OCI-LY7 (cell line): Measurements from ENCODE around the gene ELFN1. TPM values are rescaled to one million over a fixed set of nuclear protein-coding genes. Genes with fewer than 3 reads are reported as not detected.

Experiments
- BruUV-seq: library from RNA; stranded (reverse); fragments of 400-500 nt; replicated peaks from 2 replicates; lab custom pipeline; 2021; lab: Mats Ljungman, UMichigan
- CTCF ChIA-PET: fragments of 300-600 bp; sonication (Branson Sonifier 250); formaldehyde crosslinking; loops from one replicate; lab custom pipeline; 2022; ENCODE audit warnings: antibody characterized with exemption; ENCODE audit not compliant: unreplicated experiment; lab: Charles Lee
- POLR2A ChIA-PET: fragments of 300-600 bp; sonication (Branson Sonifier 250); formaldehyde crosslinking; loops from one replicate; lab custom pipeline; 2022; ENCODE audit warnings: antibody characterized with exemption; lab: Charles Lee
- DNase-seq: peaks from one replicate; pipeline ENCODE4 v3.0.0-alpha.2; 2015; ENCODE audit warnings: low spot score
- H2AFZ ChIP-seq: fragments of 200-600 bp; sonication (generic), shearing (Covaris generic); 2 replicates; pipeline ENCODE4 v1.6.1; 2014; ENCODE audit warnings: mild to moderate bottlenecking, antibody characterized with exemption, low read length, moderate library complexity
- H3K27ac ChIP-seq: fragments of 200-600 bp; sonication (generic); 2 replicates; pipeline ENCODE4 v1.5.1; 2014; ENCODE audit warnings: mixed run types, low read depth, mild to moderate bottlenecking, moderate library complexity, low read length, inconsistent platforms; ENCODE audit not compliant: poor library complexity, severe bottlenecking
- H3K36me3 ChIP-seq: fragments of 200-600 bp; sonication (generic); 2 replicates; pipeline ENCODE4 v1.6.1; 2014; ENCODE audit warnings: mild to moderate bottlenecking, antibody characterized with exemption, low read length, moderate library complexity, mixed read lengths; ENCODE audit not compliant: insufficient read depth
- H3K4me1 ChIP-seq: fragments of 200-600 bp; sonication (generic); 2 replicates; pipeline ENCODE4 v1.5.1; 2014; ENCODE audit warnings: mild to moderate bottlenecking, low read length; ENCODE audit not compliant: insufficient read depth, poor library complexity, severe bottlenecking
- H3K4me2 ChIP-seq: fragments of 200-600 bp; sonication (generic); 2 replicates; pipeline ENCODE4 v1.6.1; 2014; ENCODE audit warnings: mild to moderate bottlenecking, low read length
- H3K4me3 ChIP-seq: fragments of 200-600 bp; sonication (generic); 2 replicates; pipeline ENCODE4 v1.5.1; 2014; ENCODE audit warnings: mild to moderate bottlenecking, low read depth, low read length; ENCODE audit not compliant: poor library complexity, severe bottlenecking
- H3K79me2 ChIP-seq: fragments of 200-600 bp; sonication (generic); 2 replicates; pipeline ENCODE4 v1.6.1; 2016; ENCODE audit warnings: low read depth, mild to moderate bottlenecking, low read length, moderate library complexity, mixed read lengths; ENCODE audit not compliant: insufficient read depth
- H3K9me2 ChIP-seq: fragments of 200-600 bp; sonication (generic); 2 replicates; pipeline ENCODE4 v1.6.1; 2016; ENCODE audit warnings: mild to moderate bottlenecking, low read length, mixed read lengths; ENCODE audit not compliant: insufficient read depth
- H3K9me3 ChIP-seq: fragments of 200-600 bp; sonication (generic); 2 replicates; pipeline ENCODE4 v1.6.1; 2014; ENCODE audit warnings: mild to moderate bottlenecking, mixed run types, low read length, mixed read lengths
- H4K20me1 ChIP-seq: fragments of 200-600 bp; sonication (generic); 2 replicates; pipeline ENCODE4 v1.6.1; 2014; ENCODE audit warnings: mild to moderate bottlenecking, antibody characterized with exemption, low read length, moderate library complexity, mixed read lengths; ENCODE audit not compliant: insufficient read depth
- EZH2phosphoT487 ChIP-seq: fragments of 200-600 bp; sonication (generic); IDR thresholded peaks from 2 replicates; pipeline ENCODE4 v1.6.1; 2018; ENCODE audit warnings: low read depth, borderline replicate concordance, mild to moderate bottlenecking, mixed run types, antibody characterized with exemption, low read length, moderate library complexity, mixed read lengths
- intact Hi-C: fragments of 100-400 bp; cut with micrococcal nuclease; formaldehyde crosslinking; loops from one replicate; pipeline ENCODE4 v1.10.0; 2022; ENCODE audit not compliant: unreplicated experiment
- total RNA-seq, 2 experiments: library from RNA; depleted of rRNA in 1 of 2; stranded (reverse); fragments of >200 nt in 1 of 2; shearing (Covaris generic) in 1 of 2; gene quantifications; 2 replicates each; pipeline ENCODE4 v1.2.3, GENCODE V29; 2014 to 2022
- TF ChIP-seq, protein P1 (sequence below): fragments of 200-600 bp; sonication (generic); conservative IDR thresholded peaks from 2 replicates; pipeline ENCODE4 v1.5.1; 2014; ENCODE audit warnings: mild to moderate bottlenecking, antibody characterized with exemption, low read length, moderate library complexity, mixed read lengths

Gene ELFN1
- total RNA-seq, 2 experiments from 2014 or later = not detected

DNA sequence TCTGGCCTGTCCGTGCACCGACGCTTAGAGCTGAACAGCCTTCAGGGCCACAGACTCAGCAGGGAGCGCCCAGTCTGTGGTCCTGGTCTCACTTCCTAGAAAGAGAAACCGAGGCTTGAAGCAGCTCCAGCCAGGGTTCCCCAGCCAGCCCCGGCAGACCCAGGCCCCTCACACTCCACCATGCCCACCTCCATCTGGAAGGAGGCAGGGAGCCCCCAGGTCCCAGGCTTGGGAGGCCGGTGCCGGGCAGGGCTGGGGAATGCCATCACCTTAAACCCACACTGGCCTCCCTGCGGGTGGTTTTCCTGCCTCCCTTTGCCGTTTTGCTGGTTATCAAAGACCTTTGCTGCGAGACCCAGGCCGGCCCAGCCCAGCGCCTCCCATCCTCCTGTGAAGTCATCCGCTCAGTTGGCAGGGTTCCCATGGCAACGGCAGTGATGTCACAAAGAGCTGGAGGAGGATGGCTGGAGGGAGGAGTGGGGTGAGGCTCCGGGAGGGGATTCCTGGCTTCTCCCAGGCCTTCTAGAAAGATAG lies 24.0 kb downstream of the ELFN1 start:
- no peak overlapping the region for H2AFZ ChIP-seq
- no peak for TF ChIP-seq EZH2phosphoT487
- TF ChIP-seq, protein P1, sequence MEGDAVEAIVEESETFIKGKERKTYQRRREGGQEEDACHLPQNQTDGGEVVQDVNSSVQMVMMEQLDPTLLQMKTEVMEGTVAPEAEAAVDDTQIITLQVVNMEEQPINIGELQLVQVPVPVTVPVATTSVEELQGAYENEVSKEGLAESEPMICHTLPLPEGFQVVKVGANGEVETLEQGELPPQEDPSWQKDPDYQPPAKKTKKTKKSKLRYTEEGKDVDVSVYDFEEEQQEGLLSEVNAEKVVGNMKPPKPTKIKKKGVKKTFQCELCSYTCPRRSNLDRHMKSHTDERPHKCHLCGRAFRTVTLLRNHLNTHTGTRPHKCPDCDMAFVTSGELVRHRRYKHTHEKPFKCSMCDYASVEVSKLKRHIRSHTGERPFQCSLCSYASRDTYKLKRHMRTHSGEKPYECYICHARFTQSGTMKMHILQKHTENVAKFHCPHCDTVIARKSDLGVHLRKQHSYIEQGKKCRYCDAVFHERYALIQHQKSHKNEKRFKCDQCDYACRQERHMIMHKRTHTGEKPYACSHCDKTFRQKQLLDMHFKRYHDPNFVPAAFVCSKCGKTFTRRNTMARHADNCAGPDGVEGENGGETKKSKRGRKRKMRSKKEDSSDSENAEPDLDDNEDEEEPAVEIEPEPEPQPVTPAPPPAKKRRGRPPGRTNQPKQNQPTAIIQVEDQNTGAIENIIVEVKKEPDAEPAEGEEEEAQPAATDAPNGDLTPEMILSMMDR = no peak
- no peaks in the 10 kb centered on the region for H3K9me3 ChIP-seq
- no TSS peak for BruUV-seq
- CTCF ChIA-PET = no interaction called here
- H3K9me2 ChIP-seq = no peaks in the 10 kb centered on the region
- H3K27ac ChIP-seq = no peak overlapping the region
- no peaks in the 10 kb centered on the region for H3K4me1 ChIP-seq
- H3K4me3 ChIP-seq = no peak overlapping the region
- DNase-seq = no peak
- no peaks in the 10 kb centered on the region for H4K20me1 ChIP-seq
- intact Hi-C loops = no loop called here
- H3K36me3 ChIP-seq = no peaks in the 10 kb centered on the region
- no peaks in the 10 kb centered on the region for H3K79me2 ChIP-seq
- no peak overlapping the region for H3K4me2 ChIP-seq
- POLR2A ChIA-PET = no interaction called here

DNA sequence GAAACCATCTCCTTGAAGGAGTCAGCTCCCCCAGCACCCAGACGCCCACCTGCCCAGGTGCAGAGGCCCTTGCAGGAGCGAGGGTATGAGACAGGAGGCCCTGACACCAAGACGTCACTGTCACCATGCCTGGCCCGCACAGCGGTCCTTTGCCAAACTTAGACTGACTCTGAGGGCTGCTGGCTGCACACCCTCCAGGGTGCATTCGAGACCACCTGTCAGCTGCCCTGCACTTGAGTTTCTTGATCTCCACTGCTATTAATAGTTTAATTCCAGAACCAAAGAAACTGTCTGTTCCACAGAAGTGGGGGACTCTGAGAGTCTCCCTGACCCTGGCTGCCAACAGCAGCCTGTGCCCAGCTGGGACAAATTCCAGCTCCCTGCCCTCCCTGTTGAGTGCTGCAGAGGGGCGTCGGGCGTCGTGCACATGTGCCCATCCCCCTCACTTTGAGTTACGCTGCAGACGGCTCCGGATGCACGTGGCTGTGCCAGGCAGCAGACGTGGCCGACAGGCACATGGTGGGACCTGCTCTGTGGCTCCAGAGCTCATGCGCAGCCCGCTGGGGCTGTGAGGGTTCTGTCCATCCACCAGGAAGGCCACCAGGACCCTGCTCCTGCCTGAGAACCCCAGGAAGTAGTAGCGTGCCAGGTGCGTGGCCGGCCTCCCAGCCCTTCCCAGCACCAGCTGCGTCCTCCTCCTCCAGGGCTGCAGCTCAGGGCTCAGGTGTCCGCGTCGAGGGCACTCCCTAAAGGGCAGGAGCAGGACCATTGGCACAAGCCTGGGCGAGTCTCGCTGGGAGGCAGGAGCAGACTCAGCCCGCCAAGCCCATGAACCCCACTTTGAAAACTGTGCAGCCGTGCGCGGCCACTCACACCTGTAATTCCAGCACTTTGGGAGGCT lies 24.8 kb downstream of the ELFN1 start:
- no peaks in the 10 kb centered on the region for H3K36me3 ChIP-seq
- TF ChIP-seq EZH2phosphoT487 = no peak
- TF ChIP-seq, protein P1 = no peak
- intact Hi-C loops = no loop called here
- H3K4me3 ChIP-seq = no peak overlapping the region
- no peak for DNase-seq
- no TSS peak for BruUV-seq
- no peaks in the 10 kb centered on the region for H3K9me2 ChIP-seq
- H3K9me3 ChIP-seq = no peaks in the 10 kb centered on the region
- H3K79me2 ChIP-seq = no peaks in the 10 kb centered on the region
- no peak overlapping the region for H3K4me2 ChIP-seq
- H2AFZ ChIP-seq = no peak overlapping the region
- no peaks in the 10 kb centered on the region for H3K4me1 ChIP-seq
- no peaks in the 10 kb centered on the region for H4K20me1 ChIP-seq
- ChIA-PET POLR2A (no interaction called here), CTCF (no interaction called here)
- no peak overlapping the region for H3K27ac ChIP-seq
